PC-9 (cell line): ENCODE measurements around the gene KLRF1.

Experiments used
- EZH2 ChIP-seq: fragments of 200-600 bp; sonication (generic); IDR thresholded peaks from 2 replicates; pipeline ENCODE4 v1.8.0; 2017; ENCODE audit warnings: antibody characterized with exemption, low read depth
- TF ChIP-seq, protein P1 (sequence below): fragments of 200-600 bp; sonication (generic); conservative IDR thresholded peaks from 2 replicates; pipeline ENCODE4 v1.6.1; 2017; ENCODE audit warnings: mixed run types, antibody characterized with exemption, mild to moderate bottlenecking, moderate library complexity

- TF ChIP-seq, protein P1, sequence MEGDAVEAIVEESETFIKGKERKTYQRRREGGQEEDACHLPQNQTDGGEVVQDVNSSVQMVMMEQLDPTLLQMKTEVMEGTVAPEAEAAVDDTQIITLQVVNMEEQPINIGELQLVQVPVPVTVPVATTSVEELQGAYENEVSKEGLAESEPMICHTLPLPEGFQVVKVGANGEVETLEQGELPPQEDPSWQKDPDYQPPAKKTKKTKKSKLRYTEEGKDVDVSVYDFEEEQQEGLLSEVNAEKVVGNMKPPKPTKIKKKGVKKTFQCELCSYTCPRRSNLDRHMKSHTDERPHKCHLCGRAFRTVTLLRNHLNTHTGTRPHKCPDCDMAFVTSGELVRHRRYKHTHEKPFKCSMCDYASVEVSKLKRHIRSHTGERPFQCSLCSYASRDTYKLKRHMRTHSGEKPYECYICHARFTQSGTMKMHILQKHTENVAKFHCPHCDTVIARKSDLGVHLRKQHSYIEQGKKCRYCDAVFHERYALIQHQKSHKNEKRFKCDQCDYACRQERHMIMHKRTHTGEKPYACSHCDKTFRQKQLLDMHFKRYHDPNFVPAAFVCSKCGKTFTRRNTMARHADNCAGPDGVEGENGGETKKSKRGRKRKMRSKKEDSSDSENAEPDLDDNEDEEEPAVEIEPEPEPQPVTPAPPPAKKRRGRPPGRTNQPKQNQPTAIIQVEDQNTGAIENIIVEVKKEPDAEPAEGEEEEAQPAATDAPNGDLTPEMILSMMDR, result no peak
- no peak for TF ChIP-seq EZH2
Observed at GRCh38 chr12:9831720-9832119, 4.4 kb downstream of the KLRF1 start.
